Stomach (tissue), 9 donors: Measurements from ENCODE around the gene KPNA1. TPM values are rescaled to one million over a fixed set of nuclear protein-coding genes. Genes with fewer than 3 reads are reported as not detected.
"Not testable (repeated sequence)": the region's sequence is repeated elsewhere in the genome, so short reads cannot be mapped to it uniquely, and the experiment has no call there.

Experiments used
- DNase-seq, 2 donors: peaks; one replicate each; pipeline versions ENCODE4 v3.0.0 to v3.0.0-alpha.2; 2013 to 2019
- H3K27ac ChIP-seq, 5 donors: fragments of 200-600 bp in 4 of 5; sonication (generic) in 4 of 5; one replicate each; pipeline ENCODE4 v1.5.1; 2013 to 2019; ENCODE audit warnings: mild to moderate bottlenecking in 1 of 5, moderate library complexity in 1 of 5
- H3K27me3 ChIP-seq, 3 donors: fragments of 200-600 bp; sonication (generic); one replicate each; pipeline ENCODE4 v1.5.1; 2017 to 2019; ENCODE audit warnings: mixed run types in 1 of 3
- H3K36me3 ChIP-seq, 4 donors: fragments of 200-600 bp; sonication (generic); 1 replicate in 3 of 4; 2 replicates in 1 of 4; pipeline ENCODE4 v1.5.1; 2016 to 2019
- H3K4me1 ChIP-seq, 4 donors: fragments of 200-600 bp; sonication (generic); one replicate each; pipeline ENCODE4 v1.5.1; 2016 to 2019
- H3K4me3 ChIP-seq, 4 donors: fragments of 200-600 bp; sonication (generic) in 3 of 4; one replicate each; pipeline ENCODE4 v1.5.1; 2016 to 2019; ENCODE audit warnings: mild to moderate bottlenecking in 1 of 4
- H3K9me3 ChIP-seq, 4 donors: fragments of 200-600 bp; sonication (generic); one replicate each; pipeline ENCODE4 v1.5.1; 2016 to 2019
- EP300 ChIP-seq: sonication (generic); formaldehyde crosslinking; IDR thresholded peaks from one replicate; pipeline ENCODE4 v1.6.1; 2017; ENCODE audit warnings: antibody characterized with exemption
- POLR2A ChIP-seq, 4 donors: fragments of 450-650 bp; IDR thresholded peaks; one replicate each; pipeline ENCODE4 v1.6.1; 2016; ENCODE audit warnings: antibody characterized with exemption in 4 of 4, control low read depth in 2 of 4, mild to moderate bottlenecking in 1 of 4, moderate library complexity in 1 of 4
- POLR2AphosphoS5 ChIP-seq, 3 donors: sonication (generic); formaldehyde crosslinking; IDR thresholded peaks; one replicate each; pipeline ENCODE4 v1.6.1; 2016; ENCODE audit warnings: antibody characterized with exemption in 3 of 3
- WGBS, 5 donors: extraction: QIAGEN DNeasy Blood & Tissue Kit in 3 of 5; methylation state at CpG; one replicate each; pipeline versions ENCODE4 v1.1.5 to v1.1.7; 2013 to 2018; 5-methylcytosine and 5-hydroxymethylcytosine counted together
- intact Hi-C: fragments of 100-400 bp; cut with DNase I; formaldehyde crosslinking; loops from one replicate; pipeline ENCODE4 v1.15.1; 2023; ENCODE audit warnings: low total_unique reads
- polyA plus RNA-seq, 3 donors: library from polyadenylated mRNA; stranded (reverse); fragments of 200-250 nt; gene quantifications; one replicate each; pipeline ENCODE4 v1.2.3, GENCODE V29; 2013
- total RNA-seq, 5 donors: library from RNA; depleted of rRNA; stranded (reverse); fragments of >200 nt; gene quantifications; one replicate each; pipeline versions ENCODE4 v1.1.0 to v1.2.3, GENCODE V29; 2014 to 2016
- TF ChIP-seq, protein P1 (sequence below), 7 experiments: fragments of 450-650 bp in 4 of 7; fragments of 200-600 bp in 3 of 7; sonication (generic) in 3 of 7; IDR thresholded peaks; one replicate each; pipeline ENCODE4 v1.5.1; 2016 to 2019; ENCODE audit warnings: antibody characterized with exemption in 7 of 7, control low read depth in 2 of 7, mild to moderate bottlenecking in 1 of 7
- donor health status: healthy with polysubstance abuse.
- donor health status: Bipolar disorder and iron deficiency.
- donor health status: healthy.

KPNA1 gene
- total and polyA plus RNA-seq, 8 donors, result 6.7 to 88.4 (median 32.0) TPM

DNA sequence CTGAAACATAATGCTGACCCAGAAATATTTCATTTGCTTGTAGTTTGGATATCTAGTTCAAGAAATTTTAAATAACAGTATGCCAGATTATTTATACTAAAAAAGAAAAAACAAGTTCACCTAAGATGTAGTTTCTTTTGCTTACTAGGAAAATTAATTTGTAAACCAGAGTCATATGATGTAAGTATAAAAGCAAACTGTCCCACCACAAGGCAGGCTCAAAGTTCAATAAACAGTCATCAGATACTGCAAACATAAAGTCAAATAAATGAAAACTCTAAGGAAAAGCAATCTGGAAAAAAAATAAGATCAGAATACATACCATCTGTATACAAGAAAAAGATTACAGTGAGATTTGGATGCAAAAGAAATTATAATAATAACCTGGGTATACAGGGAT, 58.7 kb downstream of the KPNA1 start:
- Histone ChIP-seq H3K27ac (no peak overlapping the region), H3K9me3 (no peaks in the 10 kb centered on the region), H3K36me3 (peaks cover 10 to 88% (median 80%) of the 10 kb centered on the region in 4 donors), H3K4me1 (peaks cover 0 to 17% (median 6%) of the 10 kb centered on the region in 4 donors), H3K27me3 (no peaks in the 10 kb centered on the region), H3K4me3 (no peak overlapping the region)
- intact Hi-C loops, result no loop called here
- no peak for DNase-seq
- no peak for TF ChIP-seq POLR2AphosphoS5 (IDR thresholded peaks at IDR 0.05)

DNA sequence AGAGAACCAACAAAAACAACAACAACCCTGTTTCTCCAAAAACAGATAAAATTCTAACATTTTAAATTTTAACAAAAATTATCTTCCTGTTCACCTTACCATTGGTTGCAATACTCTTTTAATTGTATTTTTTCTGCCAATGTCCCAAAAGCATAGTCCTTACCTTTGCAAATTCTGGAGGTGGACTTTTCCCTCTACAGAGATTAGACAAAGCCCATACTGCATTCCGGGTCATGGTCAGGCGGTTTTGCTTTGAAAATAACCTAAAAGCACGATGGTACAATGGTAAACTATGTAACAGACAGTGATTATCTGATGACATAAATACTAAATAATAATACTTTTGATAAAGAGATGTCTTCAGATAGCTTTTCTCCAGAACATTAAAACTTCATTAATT, 63.4 kb downstream of the KPNA1 start:
- no peak for DNase-seq
- 89 to 98% (median 92%) methylated on average over 3 of the region's 3 CpGs for WGBS, 5 donors
- Histone ChIP-seq H3K27me3 (no peaks in the 10 kb centered on the region), H3K4me1 (peaks cover 0 to 3% (median 0%) of the 10 kb centered on the region in 4 donors), H3K4me3 (no peak overlapping the region), H3K36me3 (peaks cover 15 to 88% (median 84%) of the 10 kb centered on the region in 4 donors), H3K27ac (no peak overlapping the region), H3K9me3 (no peaks in the 10 kb centered on the region)
- TF ChIP-seq EP300 (no peak), POLR2AphosphoS5 (IDR thresholded peaks at IDR 0.05) (no peak), POLR2A (IDR thresholded peaks at IDR 0.05) (no peak)
- TF ChIP-seq, protein P1, sequence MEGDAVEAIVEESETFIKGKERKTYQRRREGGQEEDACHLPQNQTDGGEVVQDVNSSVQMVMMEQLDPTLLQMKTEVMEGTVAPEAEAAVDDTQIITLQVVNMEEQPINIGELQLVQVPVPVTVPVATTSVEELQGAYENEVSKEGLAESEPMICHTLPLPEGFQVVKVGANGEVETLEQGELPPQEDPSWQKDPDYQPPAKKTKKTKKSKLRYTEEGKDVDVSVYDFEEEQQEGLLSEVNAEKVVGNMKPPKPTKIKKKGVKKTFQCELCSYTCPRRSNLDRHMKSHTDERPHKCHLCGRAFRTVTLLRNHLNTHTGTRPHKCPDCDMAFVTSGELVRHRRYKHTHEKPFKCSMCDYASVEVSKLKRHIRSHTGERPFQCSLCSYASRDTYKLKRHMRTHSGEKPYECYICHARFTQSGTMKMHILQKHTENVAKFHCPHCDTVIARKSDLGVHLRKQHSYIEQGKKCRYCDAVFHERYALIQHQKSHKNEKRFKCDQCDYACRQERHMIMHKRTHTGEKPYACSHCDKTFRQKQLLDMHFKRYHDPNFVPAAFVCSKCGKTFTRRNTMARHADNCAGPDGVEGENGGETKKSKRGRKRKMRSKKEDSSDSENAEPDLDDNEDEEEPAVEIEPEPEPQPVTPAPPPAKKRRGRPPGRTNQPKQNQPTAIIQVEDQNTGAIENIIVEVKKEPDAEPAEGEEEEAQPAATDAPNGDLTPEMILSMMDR (IDR thresholded peaks at IDR 0.05), result no peak
- intact Hi-C loops, result no loop called here

DNA sequence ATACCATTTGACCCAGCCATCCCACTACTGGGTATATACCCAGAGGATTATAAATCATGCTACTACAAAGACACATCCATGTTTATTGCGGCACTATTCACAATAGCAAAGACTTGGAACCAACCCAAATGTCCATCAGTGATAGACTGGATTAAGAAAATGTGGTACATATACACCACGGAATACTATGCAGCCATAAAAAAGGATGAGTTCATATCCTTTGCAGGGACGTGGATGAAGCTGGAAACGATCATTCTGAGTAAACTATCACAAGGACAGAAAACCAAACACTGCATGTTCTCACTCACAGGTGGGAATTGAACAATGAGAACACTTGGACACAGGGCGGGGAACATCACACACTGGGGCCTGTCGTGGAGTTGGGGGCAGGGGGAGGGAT, 66.5 kb downstream of the KPNA1 start:
- intact Hi-C loops, H3K9me3 ChIP-seq, H3K27me3 ChIP-seq, DNase-seq, H3K27ac ChIP-seq, H3K4me1 ChIP-seq, H3K4me3 ChIP-seq: not testable (repeated sequence)
- peaks cover 16 to 93% (median 91%) of the 10 kb centered on the region in 4 donors for H3K36me3 ChIP-seq
- WGBS, 5 donors, result 93 to 98% (median 98%) methylated on average over 6 of the region's 6 CpGs

DNA sequence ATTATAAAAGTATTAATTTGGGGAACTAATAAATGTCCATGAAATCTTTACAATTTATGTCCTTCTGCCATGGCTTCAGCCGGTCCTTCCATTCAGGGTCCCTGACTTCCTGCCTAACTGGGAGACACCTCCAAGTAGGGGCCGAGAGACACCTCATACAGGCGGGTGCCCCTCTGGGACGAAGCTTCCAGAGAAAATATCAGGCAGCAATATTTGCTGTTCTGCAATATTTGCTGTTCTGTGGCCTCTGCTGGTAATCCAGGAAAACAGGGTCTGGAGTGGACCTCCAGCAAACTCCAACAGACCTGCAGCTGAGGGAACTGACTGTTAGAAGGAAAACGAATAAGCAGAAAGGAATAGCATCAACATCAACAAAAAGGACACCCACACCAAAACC, 70.2 kb downstream of the KPNA1 start:
- H3K36me3 ChIP-seq, result peaks cover 33 to 90% (median 89%) of the 10 kb centered on the region in 4 donors
- H3K27me3 ChIP-seq, intact Hi-C loops, H3K27ac ChIP-seq, H3K4me3 ChIP-seq, H3K4me1 ChIP-seq, DNase-seq, H3K9me3 ChIP-seq: not testable (repeated sequence)
- WGBS, 5 donors, result 92 to 96% (median 94%) methylated on average over 5 of the region's 5 CpGs

DNA sequence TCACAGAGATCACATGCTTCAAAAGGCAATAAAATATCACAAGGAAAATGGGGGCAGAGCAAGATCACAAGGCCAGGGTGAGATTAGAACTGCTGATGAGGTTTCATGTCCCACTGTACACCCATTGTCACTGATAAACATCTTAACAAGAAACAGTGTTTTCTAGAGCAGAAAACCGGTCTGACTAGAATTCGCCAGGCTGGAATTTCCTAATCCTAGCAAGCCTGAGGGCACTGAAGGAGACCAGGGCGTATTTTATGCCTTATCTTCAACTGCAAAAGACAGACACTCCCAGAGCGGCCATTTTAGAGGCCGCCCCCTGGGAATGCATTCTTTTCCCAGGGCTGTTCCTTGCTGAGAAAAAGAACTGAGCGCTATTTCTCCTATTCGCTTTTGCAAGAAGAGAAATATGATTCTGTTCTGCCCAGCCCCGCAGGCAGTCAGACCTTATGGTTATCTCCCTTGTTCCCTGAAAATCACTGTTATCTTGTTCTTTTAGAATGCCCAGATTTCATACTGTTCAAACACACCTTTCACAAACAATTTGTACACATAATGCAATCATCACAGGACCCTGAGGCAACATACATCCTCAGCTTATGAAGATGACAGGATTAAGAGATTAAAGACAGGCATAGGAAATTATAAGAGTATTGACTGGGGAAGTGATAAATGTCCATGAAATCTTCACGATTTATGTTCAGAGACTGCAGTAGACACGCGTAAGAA, 70.8 kb downstream of the KPNA1 start:
- intact Hi-C loops, H3K27ac ChIP-seq, DNase-seq, H3K4me3 ChIP-seq, H3K4me1 ChIP-seq, H3K27me3 ChIP-seq, H3K9me3 ChIP-seq: not testable (repeated sequence)
- H3K36me3 ChIP-seq, result peaks cover 39 to 90% (median 89%) of the 10 kb centered on the region in 4 donors
- WGBS, 5 donors, result 88 to 96% (median 90%) methylated on average over 11 of the region's 11 CpGs

DNA sequence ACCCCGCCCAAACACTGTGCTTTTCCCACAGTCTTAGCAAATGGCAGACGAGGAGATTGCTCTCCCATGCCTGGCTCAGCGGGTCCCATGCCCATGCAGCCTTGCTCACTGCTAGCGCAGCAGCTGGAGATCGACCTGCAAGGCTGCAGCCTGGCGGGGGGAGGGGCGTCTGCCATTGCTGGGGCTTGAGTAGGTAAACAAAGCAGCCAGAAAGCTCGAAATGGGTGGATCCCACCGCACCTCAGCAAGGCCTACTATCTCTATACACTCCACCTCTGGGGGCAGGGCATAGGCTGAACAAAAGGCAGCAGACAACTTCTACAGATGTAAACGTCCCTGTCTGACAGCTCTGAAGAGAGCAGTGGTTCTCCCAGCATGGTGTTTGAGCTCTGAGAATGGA, 71.6 kb downstream of the KPNA1 start:
- 72 to 83% (median 81%) methylated on average over 10 of the region's 10 CpGs for WGBS, 5 donors
- intact Hi-C loops, result no loop called here
- H3K4me1 ChIP-seq, result no peaks in the 10 kb centered on the region
- no peaks in the 10 kb centered on the region for H3K27me3 ChIP-seq
- no peak for DNase-seq
- H3K36me3 ChIP-seq, result peaks cover 36 to 90% (median 89%) of the 10 kb centered on the region in 4 donors
- no peak overlapping the region for H3K4me3 ChIP-seq
- H3K9me3 ChIP-seq, result no peaks in the 10 kb centered on the region
- TF ChIP-seq POLR2AphosphoS5 (IDR thresholded peaks at IDR 0.05) (no peak), POLR2A (IDR thresholded peaks at IDR 0.05) (no peak), EP300 (no peak)
- TF ChIP-seq, protein P1 (IDR thresholded peaks at IDR 0.05), result no peak
- H3K27ac ChIP-seq, result no peak overlapping the region
